ENCODE data around the gene PIGW.

PIGW gene

DNA sequence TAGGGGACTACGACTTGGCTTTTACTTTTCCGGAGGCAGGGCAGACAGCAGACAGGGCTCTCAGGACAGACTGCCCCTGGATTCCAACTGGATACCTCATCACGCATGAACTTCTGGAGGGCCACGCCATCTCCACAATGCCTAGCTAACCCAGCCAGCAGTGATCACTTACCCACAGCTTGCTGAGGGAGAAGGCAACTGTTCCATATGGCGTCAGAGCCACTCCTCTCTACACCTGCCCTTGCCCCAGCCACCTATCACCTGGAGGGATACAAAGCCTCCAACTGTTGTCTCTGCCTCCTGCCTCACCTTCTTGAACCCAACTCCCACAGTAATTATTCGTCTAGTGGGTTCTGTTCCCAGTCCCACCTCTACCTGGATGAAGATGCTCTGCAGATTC is 8.9 kb upstream of the PIGW start:
- no peak for TF ChIP-seq CTCF (IDR thresholded peaks at IDR 0.05)

DNA sequence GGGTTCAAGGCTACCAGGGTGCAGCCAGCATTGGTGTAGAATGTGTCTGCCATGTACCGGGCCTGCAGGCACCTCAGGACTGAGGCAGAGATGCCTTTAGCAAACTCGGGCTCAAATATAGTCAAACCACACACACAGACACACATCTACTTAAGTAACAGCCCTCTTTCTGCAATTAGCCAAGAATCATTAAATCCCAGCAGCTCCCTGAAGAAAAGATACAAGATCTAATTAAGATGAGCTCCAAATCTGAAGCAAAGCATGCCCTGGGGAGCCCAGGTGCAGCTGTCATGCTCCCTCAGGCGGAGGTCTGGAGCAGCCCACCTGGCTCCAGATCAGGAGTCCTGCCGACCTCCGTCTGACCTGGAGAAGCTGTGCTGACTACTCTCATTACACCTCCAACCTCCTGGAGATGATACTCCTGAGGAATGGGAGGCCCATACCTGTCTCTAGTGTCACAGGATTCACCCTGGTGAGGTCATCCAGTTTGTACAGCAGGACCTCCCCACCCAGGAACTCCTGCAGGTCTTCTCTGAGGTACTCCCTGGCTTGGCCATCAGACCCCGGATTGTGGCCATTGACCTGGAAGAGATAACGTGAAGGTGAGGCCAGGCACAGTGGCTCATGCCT is 7.1 kb upstream of the PIGW start:
- TF ChIP-seq CTCF (IDR thresholded peaks at IDR 0.05), result no peak

DNA sequence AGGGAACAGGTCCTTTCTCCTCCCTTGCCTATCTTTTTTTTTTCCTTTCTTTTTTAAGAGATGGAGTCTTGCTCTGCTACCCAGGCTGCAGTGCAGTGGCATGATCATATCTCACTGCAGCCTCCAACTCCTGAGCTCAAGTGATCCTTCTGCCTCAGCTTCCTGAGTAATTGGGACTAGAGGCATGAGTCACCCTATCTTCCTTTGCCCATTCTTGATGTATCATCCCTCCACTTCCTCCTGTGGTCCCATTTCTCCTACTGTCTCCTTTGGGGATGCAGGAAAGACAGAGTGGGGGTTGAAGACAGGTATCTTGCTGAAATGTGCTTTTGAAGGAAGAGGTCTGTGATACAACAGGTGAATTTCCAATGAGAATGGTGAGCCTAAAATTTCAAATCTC is 5.7 kb upstream of the PIGW start:
- TF ChIP-seq CTCF (IDR thresholded peaks at IDR 0.05), result no peak

GRCh38 chr17:36532435-36532975 is 2.3 kb upstream of the PIGW start:
- TF ChIP-seq CTCF (IDR thresholded peaks at IDR 0.05), result no peak

DNA sequence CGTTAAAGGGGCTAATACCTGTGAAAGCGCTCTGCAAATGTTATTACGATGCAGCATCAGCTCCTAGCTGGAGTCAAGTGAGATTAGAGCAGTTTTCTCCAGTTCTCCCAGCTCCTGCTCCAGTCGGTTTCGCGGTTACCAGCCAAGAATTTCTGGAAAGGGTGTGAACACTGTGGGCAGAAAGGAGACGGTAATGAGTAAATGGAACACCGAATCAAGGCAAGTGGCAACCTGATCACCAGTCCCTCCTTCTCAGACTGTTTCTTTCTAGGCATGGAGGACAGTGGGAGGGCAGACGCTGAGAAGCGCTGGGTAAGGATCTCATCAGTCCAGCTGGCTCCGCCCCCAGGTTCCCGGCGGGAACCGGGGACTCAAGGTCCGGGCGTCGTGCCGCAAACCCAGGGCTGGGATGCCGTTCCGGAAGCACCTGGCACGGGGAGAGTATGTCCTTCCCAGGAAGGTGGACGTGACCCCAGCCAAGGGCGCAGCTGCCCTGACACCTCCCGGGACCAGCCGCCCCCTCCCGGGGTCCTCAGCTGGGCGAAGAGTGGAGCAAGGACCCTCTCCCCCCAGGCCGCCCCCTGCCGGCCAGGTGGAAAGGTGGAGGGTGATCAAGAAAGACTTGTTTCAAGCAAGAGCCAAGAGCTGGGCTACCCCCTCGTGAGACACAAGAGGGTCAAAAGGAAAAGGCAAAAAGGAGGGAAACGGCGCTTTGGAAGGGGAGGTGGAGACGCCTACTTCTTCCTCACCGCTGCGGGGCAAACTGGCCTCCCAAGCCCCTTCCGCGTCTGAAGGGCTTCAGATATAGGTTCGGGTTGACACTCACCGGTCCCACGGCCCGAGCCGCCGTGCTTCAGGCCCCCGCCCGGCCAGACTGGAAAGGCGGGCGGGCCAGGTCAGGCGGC is 600 bp upstream of the PIGW start:
- peak; percentile 78 for TF ChIP-seq CTCF (IDR thresholded peaks at IDR 0.05)

DNA sequence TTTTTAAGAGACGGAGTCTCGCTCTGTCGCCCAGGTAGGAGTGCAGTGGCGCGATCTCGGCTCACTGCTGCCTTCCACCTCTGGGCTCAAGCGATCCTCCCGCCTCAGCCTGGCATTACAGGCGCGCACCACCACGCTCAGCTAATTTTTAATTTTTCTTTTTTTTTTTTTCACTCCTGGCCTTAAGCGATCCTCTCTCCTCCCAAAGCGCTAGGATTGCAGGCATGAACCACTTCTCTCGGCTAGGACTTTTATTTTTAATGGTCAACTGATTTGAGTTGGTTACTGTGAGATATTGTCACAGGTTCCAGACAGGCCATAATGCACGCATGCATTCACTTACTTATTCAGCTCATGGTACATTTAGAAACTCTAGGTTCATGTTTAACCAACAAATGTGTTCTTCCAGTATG is 888 bp downstream of the PIGW start:
- TF ChIP-seq CTCF (IDR thresholded peaks at IDR 0.05), result no peak

- no peak for TF ChIP-seq CTCF (IDR thresholded peaks at IDR 0.05)
Measured at GRCh38 chr17:36540696-36541095, 5.9 kb downstream of the PIGW start.

All from LNCAP (cell line).